ENCODE results near the gene MIEF2. TPM values are rescaled to one million over a fixed set of nuclear protein-coding genes. Genes with fewer than 3 reads are reported as not detected.

MIEF2 gene
- total and polyA plus RNA-seq, 10 of the 15 experiments (the other 5 are each of a cell fraction or from before 2014, with no cell fraction given), result 0.16 to 9.2 (median 4.1) TPM

DNA sequence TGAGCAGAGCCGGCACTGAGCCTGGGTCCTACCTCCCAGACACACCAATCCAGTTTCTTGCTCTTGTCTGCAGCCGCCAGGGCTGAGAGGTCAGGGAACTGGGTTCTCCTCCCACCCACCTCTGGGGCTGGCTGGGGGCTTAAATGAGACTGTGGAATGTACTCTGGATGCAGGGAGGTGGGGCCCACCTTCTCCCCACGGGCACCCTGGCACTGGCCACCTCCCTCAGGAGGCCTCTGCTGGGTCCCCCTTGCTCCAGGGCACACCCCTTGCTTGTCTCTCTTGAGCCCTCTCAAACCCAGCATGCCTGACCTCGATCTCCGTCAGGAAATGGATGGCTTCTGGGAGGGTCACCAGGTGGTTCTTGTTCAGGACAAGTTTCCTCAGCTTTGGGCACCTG, 8.3 kb upstream of the MIEF2 start (continued):
- no peak for TF ChIP-seq RCOR1 (conservative IDR thresholded peaks at IDR 0.05; ENCODE audit: low read depth, low read length)
- TF ChIP-seq, protein P1, sequence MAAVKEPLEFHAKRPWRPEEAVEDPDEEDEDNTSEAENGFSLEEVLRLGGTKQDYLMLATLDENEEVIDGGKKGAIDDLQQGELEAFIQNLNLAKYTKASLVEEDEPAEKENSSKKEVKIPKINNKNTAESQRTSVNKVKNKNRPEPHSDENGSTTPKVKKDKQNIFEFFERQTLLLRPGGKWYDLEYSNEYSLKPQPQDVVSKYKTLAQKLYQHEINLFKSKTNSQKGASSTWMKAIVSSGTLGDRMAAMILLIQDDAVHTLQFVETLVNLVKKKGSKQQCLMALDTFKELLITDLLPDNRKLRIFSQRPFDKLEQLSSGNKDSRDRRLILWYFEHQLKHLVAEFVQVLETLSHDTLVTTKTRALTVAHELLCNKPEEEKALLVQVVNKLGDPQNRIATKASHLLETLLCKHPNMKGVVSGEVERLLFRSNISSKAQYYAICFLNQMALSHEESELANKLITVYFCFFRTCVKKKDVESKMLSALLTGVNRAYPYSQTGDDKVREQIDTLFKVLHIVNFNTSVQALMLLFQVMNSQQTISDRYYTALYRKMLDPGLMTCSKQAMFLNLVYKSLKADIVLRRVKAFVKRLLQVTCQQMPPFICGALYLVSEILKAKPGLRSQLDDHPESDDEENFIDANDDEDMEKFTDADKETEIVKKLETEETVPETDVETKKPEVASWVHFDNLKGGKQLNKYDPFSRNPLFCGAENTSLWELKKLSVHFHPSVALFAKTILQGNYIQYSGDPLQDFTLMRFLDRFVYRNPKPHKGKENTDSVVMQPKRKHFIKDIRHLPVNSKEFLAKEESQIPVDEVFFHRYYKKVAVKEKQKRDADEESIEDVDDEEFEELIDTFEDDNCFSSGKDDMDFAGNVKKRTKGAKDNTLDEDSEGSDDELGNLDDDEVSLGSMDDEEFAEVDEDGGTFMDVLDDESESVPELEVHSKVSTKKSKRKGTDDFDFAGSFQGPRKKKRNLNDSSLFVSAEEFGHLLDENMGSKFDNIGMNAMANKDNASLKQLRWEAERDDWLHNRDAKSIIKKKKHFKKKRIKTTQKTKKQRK (IDR thresholded peaks at IDR 0.05; ENCODE audit: low read depth, low read length), result no peak
- no peak for TF ChIP-seq ZNF207 (IDR thresholded peaks at IDR 0.05; ENCODE audit: borderline replicate concordance)
- no peak for TF ChIP-seq CREM (IDR thresholded peaks at IDR 0.05; ENCODE audit: low read depth)
- TF ChIP-seq RFX5 (IDR thresholded peaks at IDR 0.05; ENCODE audit: low read depth, low read length), result no peak

DNA sequence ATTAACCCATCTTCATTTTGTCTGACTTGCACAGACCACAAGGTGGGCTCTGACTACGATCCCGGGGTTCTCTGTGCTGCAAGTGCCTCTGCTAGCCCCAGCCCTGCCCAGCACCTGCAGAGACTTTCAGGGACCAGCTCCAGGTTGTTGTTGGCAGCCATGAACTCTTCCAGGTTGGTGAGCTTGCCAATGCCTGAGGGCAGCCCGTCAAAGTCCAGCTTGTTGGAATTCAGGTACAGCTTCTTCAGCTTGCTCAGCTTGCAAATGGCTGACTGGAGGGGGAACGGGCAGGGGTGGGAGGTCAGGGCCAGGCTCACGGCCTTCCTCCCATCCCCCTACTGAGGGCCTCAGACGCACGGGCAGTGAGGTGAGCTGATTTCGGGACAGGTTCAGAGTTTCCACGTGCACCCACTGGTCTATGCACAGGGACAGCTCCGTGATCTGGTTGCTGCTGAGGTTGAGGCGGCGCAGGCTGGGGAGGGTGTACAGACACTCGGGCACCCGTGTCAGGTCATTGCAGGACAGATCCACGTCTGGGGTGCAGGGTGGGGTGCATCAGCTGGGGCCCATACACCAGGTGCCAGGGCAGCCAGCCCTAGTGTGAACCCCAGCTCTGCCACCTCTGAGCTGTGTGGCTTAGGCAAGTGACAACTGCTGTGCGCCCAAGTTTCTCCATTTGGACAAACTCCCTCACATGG, 7.1 kb upstream of the MIEF2 start:
- WGBS (ENCODE audit: insufficient coverage, insufficient replicate concordance, low lambda C conversion rate, missing lambda C conversion rate), result 92% methylated on average over 16 of the region's 16 CpGs
- ChIA-PET RAD21 (ENCODE audit: unreplicated experiment) (no interaction called here), POLR2A (no interaction called here), CTCF (no interaction called here), SMC1A (ENCODE audit: uncharacterized antibody, unreplicated experiment) (no interaction called here)
- H2AFZ ChIP-seq (ENCODE audit: control insufficient read depth, low read depth, low read length), result no peak overlapping the region
- peaks cover 11 to 23% of the 10 kb centered on the region in 2 experiments for H3K36me3 ChIP-seq (ENCODE audit: control insufficient read depth in 2 of 2, insufficient read depth in 2 of 2, low read length in 1 of 2)
- no TSS peak for BruUV-seq (replicated peaks)
- H3K27me3 ChIP-seq (replicated peaks in 1 of 2; ENCODE audit: control insufficient read depth in 2 of 2, insufficient read depth in 2 of 2, low read length in 1 of 2), result no peaks in the 10 kb centered on the region
- no peaks in the 10 kb centered on the region for H4K20me1 ChIP-seq (ENCODE audit: control insufficient read depth, insufficient read depth)
- in situ Hi-C loops (cut with MboI) (no loop called here), intact Hi-C loops (cut with micrococcal nuclease; ENCODE audit: unreplicated experiment) (no loop called here)
- peaks cover 3% of the 10 kb centered on the region for H3K4me1 ChIP-seq (ENCODE audit: control insufficient read depth, insufficient read depth, low read length)
- no peak for DNase-seq (ENCODE audit: low read depth, low spot score)
- peaks cover 13% of the 10 kb centered on the region for H3K79me2 ChIP-seq (ENCODE audit: control insufficient read depth, insufficient read depth, low read length)
- no peak overlapping the region for H3K27ac ChIP-seq (ENCODE audit: control insufficient read depth, insufficient read depth)
- no peak for FAIRE-seq
- H3K9ac ChIP-seq (ENCODE audit: control insufficient read depth, insufficient read depth, low read length), result no peak overlapping the region
- ATAC-seq, result no peak
- H3K4me3 ChIP-seq, result no peak overlapping the region
- H3K9me3 ChIP-seq (replicated peaks; ENCODE audit: control insufficient read depth, insufficient read depth, low read length), result no peaks in the 10 kb centered on the region
- TF ChIP-seq DPF2 (IDR thresholded peaks at IDR 0.05), result no peak
- TF ChIP-seq BACH1 (IDR thresholded peaks at IDR 0.05; ENCODE audit: borderline replicate concordance), result no peak
- no peak for TF ChIP-seq RBBP5 (conservative IDR thresholded peaks at IDR 0.05)
- no peak for TF ChIP-seq ZNF384 (IDR thresholded peaks at IDR 0.05; ENCODE audit: borderline replicate concordance, low read depth, low read length)
- no peak for TF ChIP-seq SUZ12 (IDR thresholded peaks at IDR 0.05; ENCODE audit: unreplicated experiment)
- TF ChIP-seq, protein P2, sequence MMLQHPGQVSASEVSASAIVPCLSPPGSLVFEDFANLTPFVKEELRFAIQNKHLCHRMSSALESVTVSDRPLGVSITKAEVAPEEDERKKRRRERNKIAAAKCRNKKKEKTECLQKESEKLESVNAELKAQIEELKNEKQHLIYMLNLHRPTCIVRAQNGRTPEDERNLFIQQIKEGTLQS (IDR thresholded peaks at IDR 0.05; ENCODE audit: borderline replicate concordance, extremely low read depth, low read depth, low read length), result no peak
- no peak for TF ChIP-seq ZSCAN29 (IDR thresholded peaks at IDR 0.05)
- TF ChIP-seq, protein P3, sequence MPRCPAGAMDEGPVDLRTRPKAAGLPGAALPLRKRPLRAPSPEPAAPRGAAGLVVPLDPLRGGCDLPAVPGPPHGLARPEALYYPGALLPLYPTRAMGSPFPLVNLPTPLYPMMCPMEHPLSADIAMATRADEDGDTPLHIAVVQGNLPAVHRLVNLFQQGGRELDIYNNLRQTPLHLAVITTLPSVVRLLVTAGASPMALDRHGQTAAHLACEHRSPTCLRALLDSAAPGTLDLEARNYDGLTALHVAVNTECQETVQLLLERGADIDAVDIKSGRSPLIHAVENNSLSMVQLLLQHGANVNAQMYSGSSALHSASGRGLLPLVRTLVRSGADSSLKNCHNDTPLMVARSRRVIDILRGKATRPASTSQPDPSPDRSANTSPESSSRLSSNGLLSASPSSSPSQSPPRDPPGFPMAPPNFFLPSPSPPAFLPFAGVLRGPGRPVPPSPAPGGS (IDR thresholded peaks at IDR 0.05; ENCODE audit: borderline replicate concordance, insufficient read depth, low read depth, low read length, poor library complexity, severe bottlenecking), result no peak
- TF ChIP-seq MTA3 (IDR thresholded peaks at IDR 0.05; ENCODE audit: borderline replicate concordance, low read length), result no peak
- no peak overlapping the region for H3K4me2 ChIP-seq (ENCODE audit: control insufficient read depth, insufficient read depth)

Measured in GM12878 (cell line).